A172 (cell line): ENCODE measurements around the gene SLC6A18. TPM values are rescaled to one million over a fixed set of nuclear protein-coding genes. Genes with fewer than 3 reads are reported as not detected.
"Not testable (repeated sequence)": the region's sequence is repeated elsewhere in the genome, so short reads cannot be mapped to it uniquely, and the experiment has no call there.

Source experiments
- DNase-seq: peaks from one replicate; pipeline ENCODE4 v3.0.0-alpha.2; 2015; ENCODE audit warnings: low spot score
- total RNA-seq: library from RNA; depleted of rRNA; stranded (reverse); fragments of >200 nt; shearing (Covaris generic); gene quantifications from 2 replicates; pipeline ENCODE4 v1.2.3, GENCODE V29; 2014

SLC6A18 gene
- total RNA-seq, 1 experiment from 2014 or later: not detected

- no peak for DNase-seq
Observed at GRCh38 chr5:1215320-1216096, 9.7 kb upstream of the SLC6A18 start.

GRCh38 chr5:1216211-1216917 is 8.8 kb upstream of the SLC6A18 start:
- no peak for DNase-seq

DNA sequence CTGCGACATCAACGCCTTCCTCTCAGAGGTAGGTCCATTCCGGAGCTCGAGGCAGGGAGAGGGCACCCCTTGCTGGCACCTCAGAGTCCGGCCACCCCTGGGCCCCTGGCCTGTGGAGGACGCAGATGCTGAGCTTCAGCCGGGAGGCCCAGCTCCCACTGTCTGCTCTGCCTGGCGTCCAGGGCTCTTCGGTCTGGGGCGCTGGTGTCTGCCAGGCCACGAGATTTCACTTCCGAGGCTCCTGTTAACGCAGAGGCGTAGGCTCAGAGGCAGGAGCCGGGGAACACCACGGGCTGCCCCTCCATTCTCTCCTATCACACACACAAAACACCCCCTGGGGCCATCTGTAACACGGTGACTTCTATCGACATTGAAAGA is 8.3 kb upstream of the SLC6A18 start:
- DNase-seq: no peak

- no peak for DNase-seq
Observed at GRCh38 chr5:1217596-1218206, 7.5 kb upstream of the SLC6A18 start.

DNA sequence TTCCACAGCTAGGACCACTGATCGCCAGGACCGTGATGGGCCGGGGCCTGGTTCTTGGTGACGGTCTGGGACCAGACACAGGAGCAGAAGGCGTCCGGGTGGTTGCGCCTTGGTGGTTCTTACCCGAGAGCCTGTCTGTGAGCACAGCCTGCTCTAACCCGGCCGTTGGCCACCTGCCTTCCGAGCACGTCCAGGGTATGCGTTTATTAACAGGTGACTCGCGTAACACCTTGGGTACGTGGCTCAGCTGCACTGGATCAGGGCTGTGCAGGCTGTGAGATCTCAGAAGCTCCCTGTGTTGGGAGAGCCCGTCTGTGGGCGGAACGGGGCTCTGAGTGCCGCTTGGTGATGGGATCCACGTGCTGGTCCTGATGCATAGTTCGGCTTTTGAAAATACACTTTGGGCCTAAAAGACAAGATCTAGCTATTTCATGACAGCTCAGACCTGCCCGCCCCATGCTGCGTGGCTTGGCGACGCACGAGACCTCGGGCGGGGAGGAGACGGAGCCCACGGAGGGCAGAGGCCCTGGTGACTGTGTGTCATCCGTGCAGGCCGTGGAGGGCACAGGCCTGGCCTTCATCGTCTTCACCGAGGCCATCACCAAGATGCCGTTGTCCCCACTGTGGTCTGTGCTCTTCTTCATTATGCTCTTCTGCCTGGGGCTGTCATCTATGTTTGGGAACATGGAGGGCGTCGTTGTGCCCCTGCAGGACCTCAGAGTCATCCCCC is 6.7 kb upstream of the SLC6A18 start:
- DNase-seq: no peak

DNA sequence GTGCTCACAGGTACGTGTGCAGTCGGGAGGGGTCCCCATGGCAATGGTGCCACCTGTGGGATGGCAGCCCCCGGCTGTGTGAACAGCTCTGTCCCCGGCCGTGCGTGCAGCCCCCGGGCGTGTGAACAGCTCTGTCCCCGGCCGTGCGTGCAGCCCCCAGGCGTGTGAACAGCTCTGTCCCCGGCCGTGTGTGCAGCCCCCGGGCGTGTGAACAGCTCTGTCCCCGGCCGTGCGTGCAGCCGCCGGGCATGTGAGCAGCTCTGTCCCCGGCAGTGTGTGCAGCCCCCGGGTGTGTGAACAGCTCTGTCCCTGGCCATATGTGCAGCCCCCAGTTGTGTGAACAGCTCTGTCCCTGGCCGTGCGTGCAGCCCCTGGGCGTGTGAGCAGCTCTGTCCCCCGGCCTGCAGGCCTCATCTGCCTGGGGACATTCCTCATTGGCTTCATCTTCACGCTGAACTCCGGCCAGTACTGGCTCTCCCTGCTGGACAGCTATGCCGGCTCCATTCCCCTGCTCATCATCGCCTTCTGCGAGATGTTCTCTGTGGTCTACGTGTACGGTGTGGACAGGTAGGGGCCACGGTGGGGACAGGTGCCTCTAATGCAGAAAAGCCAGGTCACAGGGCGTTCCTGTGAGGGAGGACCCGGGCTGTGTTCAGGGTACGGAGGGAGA is 5.9 kb upstream of the SLC6A18 start:
- DNase-seq: no peak

DNA sequence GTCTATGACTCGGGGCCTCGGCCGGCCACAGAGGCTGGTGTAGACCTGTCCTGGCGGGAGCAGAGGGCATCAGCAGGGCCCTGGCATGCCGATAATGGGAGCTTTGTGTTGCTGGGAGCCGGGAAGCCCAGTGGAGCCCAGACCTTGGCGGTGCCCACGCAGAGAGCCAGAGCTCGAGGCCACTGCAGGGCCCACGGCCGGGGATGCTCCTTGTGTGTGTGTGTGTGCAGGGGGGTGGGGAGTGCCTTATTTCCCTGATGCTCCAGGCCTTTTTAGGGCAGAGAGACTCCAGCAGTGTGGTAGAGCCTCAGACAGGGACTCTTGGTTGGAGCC is 5.4 kb upstream of the SLC6A18 start:
- no peak for DNase-seq

DNA sequence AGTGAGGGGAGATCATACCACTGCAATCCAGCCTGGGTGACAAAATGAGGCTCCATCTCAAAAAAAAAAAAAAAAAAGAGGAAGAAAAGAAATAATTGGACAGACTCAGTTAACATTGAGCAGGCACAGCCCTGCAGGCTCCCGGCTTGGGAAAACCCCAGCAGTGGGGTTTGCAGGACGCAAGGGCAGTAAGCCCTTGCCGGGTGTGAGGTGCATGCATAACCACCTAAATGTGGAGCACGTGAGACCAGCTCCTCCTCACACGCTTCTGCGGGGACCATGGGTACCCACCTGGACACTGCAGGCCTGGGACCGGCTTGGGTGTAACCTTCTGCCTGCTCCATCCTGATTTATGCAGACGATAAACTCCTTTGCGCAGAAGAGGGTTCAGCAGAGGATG is 4.8 kb upstream of the SLC6A18 start:
- DNase-seq: no peak

DNA sequence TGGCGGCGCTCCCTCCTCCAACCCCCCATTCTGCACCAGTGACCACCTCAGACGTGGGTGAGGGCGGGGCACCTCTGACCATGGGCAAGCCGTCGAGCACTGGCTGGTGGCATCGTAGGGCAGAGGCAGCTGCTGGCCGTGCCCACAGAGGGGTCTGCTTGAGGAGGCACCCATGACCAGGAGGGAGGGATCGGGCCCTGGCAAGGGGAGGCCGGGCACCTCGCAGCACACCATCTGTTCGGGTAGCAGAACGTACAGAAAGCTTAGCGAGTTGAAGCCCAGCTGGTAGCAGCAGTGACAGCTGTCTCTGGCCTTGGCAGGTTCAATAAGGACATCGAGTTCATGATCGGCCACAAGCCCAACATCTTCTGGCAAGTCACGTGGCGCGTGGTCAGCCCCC is 4.3 kb upstream of the SLC6A18 start:
- DNase-seq: no peak

GRCh38 chr5:1221721-1222120 is 3.5 kb upstream of the SLC6A18 start:
- DNase-seq: no peak

DNA sequence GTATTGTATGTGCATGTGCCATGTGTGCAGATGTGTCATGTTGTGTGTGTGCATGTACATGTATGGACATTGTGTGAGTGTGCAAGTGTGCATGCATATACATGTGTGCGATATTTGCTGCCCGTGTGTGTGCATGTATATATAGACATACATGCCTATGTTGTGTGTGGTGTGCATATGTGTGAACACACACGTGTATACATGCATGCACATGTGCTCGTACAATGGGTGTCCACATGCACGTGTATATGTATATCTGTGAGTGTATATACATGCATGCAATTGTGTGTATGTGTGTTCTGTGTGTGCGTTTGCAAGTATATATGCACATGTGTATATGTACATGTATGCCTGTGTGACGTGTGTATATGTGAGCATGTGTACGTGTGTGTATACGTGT is 3.0 kb upstream of the SLC6A18 start:
- no peak for DNase-seq

GRCh38 chr5:1222621-1223277 is 2.4 kb upstream of the SLC6A18 start:
- DNase-seq: no peak

GRCh38 chr5:1223278-1223670 is 1.9 kb upstream of the SLC6A18 start:
- no peak for DNase-seq

- no peak for DNase-seq
Observed at GRCh38 chr5:1224631-1225030, 550 bp upstream of the SLC6A18 start.

GRCh38 chr5:1226231-1226630 is 1.1 kb downstream of the SLC6A18 start:
- no peak for DNase-seq

DNA sequence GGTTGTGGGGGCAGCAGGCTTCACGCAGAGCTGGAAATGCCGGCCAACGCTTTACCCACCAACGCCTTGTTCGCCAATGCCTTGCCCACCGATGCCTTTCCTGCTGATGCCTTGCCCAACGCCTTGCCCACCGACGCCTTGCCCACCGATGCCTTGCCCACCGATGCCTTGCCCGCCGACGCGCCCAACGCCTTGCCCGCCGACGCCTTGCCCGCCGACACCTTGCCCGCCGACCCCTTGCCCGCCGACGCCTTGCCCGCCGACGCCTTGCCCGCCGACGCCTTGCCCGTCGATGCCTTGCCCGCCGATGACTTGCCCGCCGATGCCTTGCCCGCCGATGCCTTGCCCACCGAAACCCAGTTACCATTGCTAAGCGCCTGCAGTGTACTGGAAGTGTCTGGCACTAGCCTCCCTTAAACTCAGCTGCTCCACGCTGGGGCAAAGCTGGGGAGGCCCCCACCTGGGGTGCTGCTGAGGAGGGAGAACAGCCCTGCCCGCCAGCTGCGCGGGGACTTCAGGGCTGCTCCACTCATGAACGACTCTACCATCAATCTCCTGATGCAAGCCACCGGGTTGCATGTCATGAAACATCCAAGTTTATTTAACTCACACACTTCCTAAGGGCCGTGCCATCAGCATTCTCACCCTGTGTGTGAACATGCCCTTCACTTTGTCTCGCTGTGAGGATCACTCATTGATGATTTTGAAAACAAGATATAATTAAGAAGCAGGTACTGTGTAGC is 1.8 kb downstream of the SLC6A18 start:
- DNase-seq: no peak

DNA sequence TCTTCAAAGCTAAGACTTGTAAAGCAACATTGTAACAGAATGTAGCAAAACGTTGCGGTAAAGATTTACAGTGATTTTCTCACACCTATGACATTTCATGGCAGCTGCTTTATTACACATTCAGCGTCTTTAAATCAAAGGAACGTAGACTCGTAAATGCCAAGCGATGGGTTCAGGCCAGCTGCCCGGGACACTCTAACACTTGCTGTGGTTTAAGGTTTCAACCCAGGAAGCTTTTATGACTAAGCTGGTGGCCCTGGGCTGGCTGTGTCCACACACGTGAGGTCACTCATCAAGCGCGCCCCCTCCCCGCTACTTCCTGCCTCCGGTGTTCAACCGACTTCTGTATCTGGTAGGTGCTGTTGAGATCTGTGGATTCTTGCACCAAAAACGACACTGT is 2.5 kb downstream of the SLC6A18 start:
- DNase-seq: peak; percentile 91

DNA sequence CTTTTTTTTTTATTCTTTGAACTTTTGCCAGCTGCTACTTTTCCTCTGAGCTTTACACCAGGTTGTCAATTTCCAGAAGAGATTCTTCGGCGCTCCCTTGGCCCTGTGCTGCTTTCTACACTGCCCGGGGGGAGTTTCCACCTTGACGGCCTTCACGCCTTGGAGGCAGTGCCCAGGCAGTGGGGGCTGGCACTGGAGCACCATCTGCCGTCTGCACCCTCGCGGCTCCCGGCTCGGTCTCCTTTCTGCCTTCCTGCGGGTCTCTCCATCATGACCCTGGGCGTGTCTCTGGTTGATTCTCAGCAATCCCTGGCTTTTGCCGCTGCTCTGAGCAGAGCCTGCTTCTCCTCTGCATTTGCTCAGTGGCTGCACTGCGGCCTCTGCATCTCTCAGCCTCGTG is 2.9 kb downstream of the SLC6A18 start:
- DNase-seq: no peak

- DNase-seq: not testable (repeated sequence)
Observed at GRCh38 chr5:1229023-1229422, 3.8 kb downstream of the SLC6A18 start.

- no peak for DNase-seq
Observed at GRCh38 chr5:1229822-1230221, 4.6 kb downstream of the SLC6A18 start.

DNA sequence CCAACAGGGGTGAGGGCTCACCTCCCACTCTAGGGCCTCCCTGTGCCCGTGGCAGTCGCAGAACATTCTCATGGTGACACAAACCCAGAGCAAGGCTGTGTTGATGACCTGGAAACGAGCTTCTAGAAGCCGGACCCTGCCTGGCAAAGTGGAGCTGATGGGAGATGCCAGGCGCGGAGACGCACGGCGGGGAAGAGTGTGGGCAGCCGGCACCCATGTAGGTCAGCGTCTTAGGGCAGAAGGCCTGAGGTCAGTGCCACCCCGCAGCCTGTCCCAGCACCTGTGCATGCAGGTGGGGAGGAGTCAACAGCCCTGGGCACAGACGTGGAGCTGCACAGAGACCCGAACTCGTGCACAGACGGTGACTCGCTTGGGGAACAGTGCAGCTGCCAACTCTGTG is 5.4 kb downstream of the SLC6A18 start:
- DNase-seq: no peak
